ENCODE data around the gene DRAM1. TPM values are rescaled to one million over a fixed set of nuclear protein-coding genes. Genes with fewer than 3 reads are reported as not detected.

Gene DRAM1
- total and polyA plus RNA-seq, 2 of the 4 experiments (the other 2 are of a cell fraction): 20.0 to 27.2 TPM

GRCh38 chr12:101870925-101871324 lies 6.5 kb upstream of the DRAM1 start:
- Histone ChIP-seq H4K5ac (ENCODE audit: low read depth, low read length) (no peak overlapping the region), H3K36me3 (ENCODE audit: control insufficient read depth, insufficient read depth, low read length) (no peaks in the 10 kb centered on the region), H3K4me2 (ENCODE audit: low read depth, low read length) (no peak overlapping the region), H4K8ac (ENCODE audit: low read depth in 2 of 2, low read length in 2 of 2) (no peak overlapping the region), H2AFZ (replicated peaks; ENCODE audit: low read length, poor library complexity) (no peak overlapping the region), H3K56ac (ENCODE audit: extremely low read depth, insufficient read depth, low read length) (no peak overlapping the region), H2AK9ac (replicated peaks; ENCODE audit: low read depth, low read length, poor library complexity) (no peak overlapping the region), H4K20me1 (ENCODE audit: insufficient read depth, low read length) (no peaks in the 10 kb centered on the region), H3K4me3 (ENCODE audit: insufficient read depth, low read depth, low read length) (no peak overlapping the region), H3K4ac (ENCODE audit: low read depth, low read length) (no peak overlapping the region), H2BK20ac (ENCODE audit: low read depth, low read length) (no peak overlapping the region), H3K9me1 (ENCODE audit: insufficient read depth, low read length) (no peaks in the 10 kb centered on the region), H3K23ac (ENCODE audit: low read depth, low read length) (no peak overlapping the region), H3K27ac (ENCODE audit: insufficient read depth, low read length) (no peak overlapping the region), H3K9ac (ENCODE audit: low read depth, low read length) (no peak overlapping the region), H2AK5ac (ENCODE audit: low read depth, low read length) (no peak overlapping the region), H2BK120ac (ENCODE audit: low read depth, low read length) (no peak overlapping the region), H4K91ac (ENCODE audit: insufficient read depth, low read depth, low read length) (no peak overlapping the region), H3K18ac (ENCODE audit: low read depth, low read length) (no peak overlapping the region), H3K4me1 (ENCODE audit: control insufficient read depth, insufficient read depth, low read length) (no peaks in the 10 kb centered on the region), H2BK15ac (ENCODE audit: low read depth, low read length) (no peak overlapping the region), H3K27me3 (ENCODE audit: control insufficient read depth, insufficient read depth, low read length) (no peaks in the 10 kb centered on the region), H2BK5ac (ENCODE audit: low read depth, low read length, poor library complexity, severe bottlenecking) (no peak overlapping the region), H3K79me1 (ENCODE audit: low read depth in 1 of 2, low read length in 2 of 2) (no peaks in the 10 kb centered on the region; a peak in 1 of 4 replicates), H3K14ac (replicated peaks; ENCODE audit: low read depth, low read length) (no peak overlapping the region), H3K9me3 (ENCODE audit: control insufficient read depth, insufficient read depth, low read length) (no peaks in the 10 kb centered on the region)
- WGBS, 2 experiments (ENCODE audit: extremely low coverage in 2 of 2, insufficient read length in 1 of 2): no CpG with 5 or more reads among the region's 1 CpG
- BruUV-seq (replicated peaks): no TSS peak
- dilution Hi-C loops (cut with HindIII; ENCODE audit: low sequenced_read_pairs, unreplicated experiment) (no loop called here), intact Hi-C loops (cut with micrococcal nuclease) (no loop called here), in situ Hi-C loops (cut with MboI; ENCODE audit: low sequenced_read_pairs) (no loop called here)
- DNase-seq: no peak
- ATAC-seq (ENCODE audit: low read depth): no peak
- POLR2A ChIA-PET (ENCODE audit: unreplicated experiment): no interaction called here
- TF ChIP-seq BHLHE40 (IDR thresholded peaks at IDR 0.05; ENCODE audit: low read depth, low read length): no peak
- TF ChIP-seq, protein P1, sequence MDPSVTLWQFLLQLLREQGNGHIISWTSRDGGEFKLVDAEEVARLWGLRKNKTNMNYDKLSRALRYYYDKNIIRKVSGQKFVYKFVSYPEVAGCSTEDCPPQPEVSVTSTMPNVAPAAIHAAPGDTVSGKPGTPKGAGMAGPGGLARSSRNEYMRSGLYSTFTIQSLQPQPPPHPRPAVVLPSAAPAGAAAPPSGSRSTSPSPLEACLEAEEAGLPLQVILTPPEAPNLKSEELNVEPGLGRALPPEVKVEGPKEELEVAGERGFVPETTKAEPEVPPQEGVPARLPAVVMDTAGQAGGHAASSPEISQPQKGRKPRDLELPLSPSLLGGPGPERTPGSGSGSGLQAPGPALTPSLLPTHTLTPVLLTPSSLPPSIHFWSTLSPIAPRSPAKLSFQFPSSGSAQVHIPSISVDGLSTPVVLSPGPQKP (IDR thresholded peaks at IDR 0.05; ENCODE audit: borderline replicate concordance, low read depth, low read length): no peak
- TF ChIP-seq RFX5 (IDR thresholded peaks at IDR 0.05; ENCODE audit: low read depth, low read length): no peak
- no peak for TF ChIP-seq RCOR1 (IDR thresholded peaks at IDR 0.05; ENCODE audit: insufficient replicate concordance, low read length)
- no peak for TF ChIP-seq MAZ (IDR thresholded peaks at IDR 0.05; ENCODE audit: borderline replicate concordance, low read depth, low read length)
- TF ChIP-seq, protein P2, sequence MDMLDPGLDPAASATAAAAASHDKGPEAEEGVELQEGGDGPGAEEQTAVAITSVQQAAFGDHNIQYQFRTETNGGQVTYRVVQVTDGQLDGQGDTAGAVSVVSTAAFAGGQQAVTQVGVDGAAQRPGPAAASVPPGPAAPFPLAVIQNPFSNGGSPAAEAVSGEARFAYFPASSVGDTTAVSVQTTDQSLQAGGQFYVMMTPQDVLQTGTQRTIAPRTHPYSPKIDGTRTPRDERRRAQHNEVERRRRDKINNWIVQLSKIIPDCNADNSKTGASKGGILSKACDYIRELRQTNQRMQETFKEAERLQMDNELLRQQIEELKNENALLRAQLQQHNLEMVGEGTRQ (IDR thresholded peaks at IDR 0.05; ENCODE audit: low read depth, low read length): no peak
- TF ChIP-seq FOS (IDR thresholded peaks at IDR 0.05; ENCODE audit: low read depth, low read length): no peak
- TF ChIP-seq SMC3 (IDR thresholded peaks at IDR 0.05; ENCODE audit: low read depth, low read length): no peak
- no peak for TF ChIP-seq CEBPB (IDR thresholded peaks at IDR 0.05; ENCODE audit: low read depth, low read length)
- no peak for TF ChIP-seq CHD1 (IDR thresholded peaks at IDR 0.05; ENCODE audit: low read depth, low read length)
- TF ChIP-seq MXI1 (IDR thresholded peaks at IDR 0.05; ENCODE audit: borderline replicate concordance, low read depth, low read length): no peak
- no peak for TF ChIP-seq RAD21 (IDR thresholded peaks at IDR 0.05; ENCODE audit: low read length)
- TF ChIP-seq MAFK (IDR thresholded peaks at IDR 0.05; ENCODE audit: low read depth, low read length): no peak
- no peak for TF ChIP-seq CTCF (conservative IDR thresholded peaks at IDR 0.05; ENCODE audit: low read depth, low read length)
- TF ChIP-seq NFE2L2 (IDR thresholded peaks at IDR 0.05; ENCODE audit: low read depth, low read length): no peak
- TF ChIP-seq POLR2A (IDR thresholded peaks at IDR 0.05; ENCODE audit: low read depth, low read length): no peak
- CTCF ChIA-PET: no interaction called here

All from IMR-90 (cell line).